ENCODE results near the gene MFSD6.

- TF ChIP-seq ATF3 (CRISPR knock-in tag; conservative IDR thresholded peaks at IDR 0.05) (no peak), CTCF (IDR thresholded peaks at IDR 0.05) (no peak), FOXJ3 (CRISPR knock-in tag; IDR thresholded peaks at IDR 0.05; ENCODE audit: borderline replicate concordance) (no peak), SMAD3 (CRISPR knock-in tag; IDR thresholded peaks at IDR 0.05; ENCODE audit: borderline replicate concordance) (no peak), GABPB1 (CRISPR knock-in tag; IDR thresholded peaks at IDR 0.05) (no peak), E2F5 (CRISPR knock-in tag; IDR thresholded peaks at IDR 0.05) (no peak), TP53 (CRISPR knock-in tag; IDR thresholded peaks at IDR 0.05) (no peak), STAT6 (CRISPR knock-in tag; conservative IDR thresholded peaks at IDR 0.05; ENCODE audit: low read depth) (no peak), CBFB (CRISPR knock-in tag; IDR thresholded peaks at IDR 0.05; ENCODE audit: low read depth) (no peak), E2F1 (CRISPR knock-in tag; IDR thresholded peaks at IDR 0.05) (no peak), ZNF263 (CRISPR knock-in tag; IDR thresholded peaks at IDR 0.05; ENCODE audit: low read depth) (no peak), ARID4B (CRISPR knock-in tag; IDR thresholded peaks at IDR 0.05; ENCODE audit: borderline replicate concordance) (no peak), NR1H2 (CRISPR knock-in tag; IDR thresholded peaks at IDR 0.05) (no peak), EMX1 (CRISPR knock-in tag; IDR thresholded peaks at IDR 0.05) (no peak)
Measured at GRCh38 chr2:190490502-190490901, 82.3 kb downstream of the MFSD6 start.
